Lower lobe of right lung (tissue), 2 donors: ENCODE measurements around the gene PCSK5. TPM values are rescaled to one million over a fixed set of nuclear protein-coding genes. Genes with fewer than 3 reads are reported as not detected.

Source experiments
- ATAC-seq, 2 donors: fragments of 200-7000 bp; cut with Tn5 transposase; one replicate each; pipeline ENCODE4 v1.9.1; 2020 to 2022; ENCODE audit warnings: mild to moderate bottlenecking in 2 of 2, moderate library complexity in 2 of 2
- DNase-seq: peaks from one replicate; pipeline ENCODE4 v3.0.0-alpha.2; 2020
- H3K27ac ChIP-seq: fragments of 200-600 bp; one replicate; pipeline ENCODE4 v1.8.0; 2022
- H3K27me3 ChIP-seq: fragments of 200-600 bp; one replicate; pipeline ENCODE4 v1.8.0; 2022; ENCODE audit warnings: low read depth
- H3K36me3 ChIP-seq: fragments of 200-600 bp; one replicate; pipeline ENCODE4 v1.8.0; 2022; ENCODE audit warnings: mild to moderate bottlenecking
- H3K4me1 ChIP-seq: fragments of 200-600 bp; one replicate; pipeline ENCODE4 v1.8.0; 2022
- H3K4me3 ChIP-seq: fragments of 200-600 bp; one replicate; pipeline ENCODE4 v1.8.0; 2022; ENCODE audit warnings: mild to moderate bottlenecking
- H3K9me3 ChIP-seq: fragments of 200-600 bp; one replicate; pipeline ENCODE4 v1.8.0; 2022
- intact Hi-C: fragments of 100-400 bp; cut with DNase I; formaldehyde crosslinking; loops from one replicate; pipeline ENCODE4 v1.11.0; 2022
- total RNA-seq: library from RNA; stranded (reverse); fragmentation: NEBNext Ultra II Directional; extraction: Animal tissue kit (Norgen Biotek cat#: 25700); gene quantifications from one replicate; pipeline ENCODE4 v1.2.1, GENCODE V29; 2021
- TF ChIP-seq, protein P1 (sequence below): fragments of 200-600 bp; IDR thresholded peaks from one replicate; pipeline ENCODE4 v1.8.0; 2022; ENCODE audit warnings: antibody characterized with exemption, mild to moderate bottlenecking
- donor health status: DM: no; HTN: yes; CAD: no; lungs with severe emphysema.

The PCSK5 gene
- total RNA-seq, 1 donor from 2014 or later: 18.1 TPM

DNA sequence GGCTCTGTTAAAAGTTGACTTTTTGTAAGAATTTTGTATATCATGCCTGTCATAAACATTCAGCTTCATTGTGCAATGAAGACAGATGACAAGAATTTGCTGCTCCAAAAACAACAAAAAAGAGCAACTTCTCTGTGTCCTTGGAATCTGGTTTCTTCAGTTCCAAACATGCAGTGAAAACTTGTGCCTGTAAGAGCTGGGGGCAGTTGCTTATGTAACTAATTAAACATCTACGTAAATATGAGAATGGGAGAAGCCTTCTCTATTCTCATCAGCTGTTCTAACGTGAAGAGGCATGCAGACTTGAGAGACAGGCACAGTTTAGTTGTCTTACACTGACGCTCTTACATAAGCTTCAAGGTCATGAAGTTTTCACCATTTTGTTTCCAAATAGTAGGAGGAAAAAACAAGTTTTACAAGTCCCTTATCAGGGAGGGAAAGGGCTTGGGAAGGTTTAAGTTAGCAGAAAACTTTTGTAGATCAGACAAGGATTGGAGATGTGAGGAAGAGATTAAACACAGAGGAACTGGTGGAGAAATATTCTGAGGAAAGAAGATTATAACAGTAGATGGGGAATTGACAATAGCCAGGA is 333.4 kb downstream of the PCSK5 start:
- Histone ChIP-seq H3K36me3 (no peaks in the 10 kb centered on the region), H3K4me3 (no peak overlapping the region), H3K9me3 (no peaks in the 10 kb centered on the region), H3K27me3 (no peaks in the 10 kb centered on the region), H3K27ac (peak overlapping the region; percentile 33), H3K4me1 (no peaks in the 10 kb centered on the region)
- DNase-seq (no peak), ATAC-seq (no peak)
- intact Hi-C loops: no loop called here
- TF ChIP-seq, protein P1, sequence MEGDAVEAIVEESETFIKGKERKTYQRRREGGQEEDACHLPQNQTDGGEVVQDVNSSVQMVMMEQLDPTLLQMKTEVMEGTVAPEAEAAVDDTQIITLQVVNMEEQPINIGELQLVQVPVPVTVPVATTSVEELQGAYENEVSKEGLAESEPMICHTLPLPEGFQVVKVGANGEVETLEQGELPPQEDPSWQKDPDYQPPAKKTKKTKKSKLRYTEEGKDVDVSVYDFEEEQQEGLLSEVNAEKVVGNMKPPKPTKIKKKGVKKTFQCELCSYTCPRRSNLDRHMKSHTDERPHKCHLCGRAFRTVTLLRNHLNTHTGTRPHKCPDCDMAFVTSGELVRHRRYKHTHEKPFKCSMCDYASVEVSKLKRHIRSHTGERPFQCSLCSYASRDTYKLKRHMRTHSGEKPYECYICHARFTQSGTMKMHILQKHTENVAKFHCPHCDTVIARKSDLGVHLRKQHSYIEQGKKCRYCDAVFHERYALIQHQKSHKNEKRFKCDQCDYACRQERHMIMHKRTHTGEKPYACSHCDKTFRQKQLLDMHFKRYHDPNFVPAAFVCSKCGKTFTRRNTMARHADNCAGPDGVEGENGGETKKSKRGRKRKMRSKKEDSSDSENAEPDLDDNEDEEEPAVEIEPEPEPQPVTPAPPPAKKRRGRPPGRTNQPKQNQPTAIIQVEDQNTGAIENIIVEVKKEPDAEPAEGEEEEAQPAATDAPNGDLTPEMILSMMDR: no peak

DNA sequence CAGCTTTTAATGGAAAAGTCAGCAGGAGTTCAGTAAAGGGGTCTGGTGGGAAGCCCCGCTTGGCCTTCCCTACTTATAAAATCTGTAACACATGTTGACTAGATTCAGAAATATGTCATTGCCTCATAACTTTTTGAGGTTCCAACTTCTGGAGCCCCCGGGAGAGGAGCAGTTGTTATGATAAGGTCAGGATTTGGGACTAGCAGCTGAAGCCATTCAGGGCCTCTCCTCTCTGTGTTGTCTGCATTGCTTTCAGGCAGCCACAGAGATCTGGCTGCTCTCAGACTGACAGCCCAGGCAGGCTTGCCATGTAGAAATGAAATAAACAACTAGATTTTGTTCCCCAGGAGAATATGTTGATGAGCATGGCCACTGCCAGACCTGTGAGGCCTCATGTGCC is 336.7 kb downstream of the PCSK5 start:
- no peaks in the 10 kb centered on the region for H3K4me1 ChIP-seq
- DNase-seq (no peak), ATAC-seq (no peak)
- H3K9me3 ChIP-seq: no peaks in the 10 kb centered on the region
- no peak overlapping the region for H3K27ac ChIP-seq
- H3K4me3 ChIP-seq: no peak overlapping the region
- TF ChIP-seq, protein P1: no peak
- H3K27me3 ChIP-seq: no peaks in the 10 kb centered on the region
- intact Hi-C loops: no loop called here
- H3K36me3 ChIP-seq: no peaks in the 10 kb centered on the region

DNA sequence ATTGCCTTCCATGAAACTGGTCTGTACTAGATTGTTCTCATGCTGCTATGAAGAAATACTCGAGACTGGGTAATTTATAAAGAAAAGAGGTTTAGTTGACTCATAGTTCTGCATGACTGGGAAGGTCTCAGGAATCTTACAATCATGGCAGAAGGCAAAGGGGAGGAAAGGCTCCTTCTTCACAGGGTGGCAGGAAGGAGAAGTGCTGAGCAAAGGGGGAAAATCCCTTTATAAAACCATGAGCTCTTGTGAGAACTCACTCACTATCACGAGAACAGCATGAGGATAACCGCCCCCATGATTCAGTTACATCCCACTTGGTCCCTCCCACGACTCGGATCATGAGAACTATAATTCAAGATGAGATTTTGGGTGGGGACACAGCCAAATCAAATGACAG is 340.5 kb downstream of the PCSK5 start:
- TF ChIP-seq, protein P1: no peak

DNA sequence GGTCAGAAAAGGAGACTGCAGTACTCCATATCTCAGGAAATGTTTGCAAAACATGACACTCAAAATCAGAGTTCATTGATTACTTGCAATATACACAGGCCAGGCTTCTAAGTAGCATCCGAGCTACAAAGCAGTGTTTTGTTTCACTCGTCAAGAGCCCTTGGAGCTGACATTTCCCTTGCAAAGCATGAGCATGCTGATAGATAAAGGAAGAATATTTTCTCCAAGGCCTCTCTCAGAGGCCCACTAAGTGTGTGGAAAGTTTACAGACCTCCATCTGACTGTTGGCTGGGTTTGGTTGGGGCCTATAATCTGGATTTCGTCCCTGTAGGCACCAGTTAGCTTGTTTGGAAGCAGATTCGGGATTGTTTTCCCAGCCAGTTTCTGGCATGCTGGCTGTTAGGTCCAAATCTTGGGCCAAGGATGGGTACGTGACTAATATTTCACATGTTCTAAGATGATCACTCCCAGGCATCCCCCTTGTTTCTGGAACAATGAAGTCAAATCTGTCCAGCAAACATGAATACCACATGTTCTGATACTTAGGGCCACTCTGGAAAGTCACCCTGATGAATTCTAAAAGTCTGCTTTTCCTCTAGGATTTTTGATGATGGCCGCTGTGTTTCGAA is 342.5 kb downstream of the PCSK5 start:
- DNase-seq (no peak), ATAC-seq (no peak)
- intact Hi-C loops: no loop called here
- TF ChIP-seq, protein P1: no peak
- Histone ChIP-seq H3K9me3 (no peaks in the 10 kb centered on the region), H3K27ac (no peak overlapping the region), H3K4me3 (no peak overlapping the region), H3K36me3 (no peaks in the 10 kb centered on the region), H3K27me3 (no peaks in the 10 kb centered on the region), H3K4me1 (no peaks in the 10 kb centered on the region)

More for the DNA sequence above, 340.5 kb downstream of the PCSK5 start:
- DNase-seq (no peak), ATAC-seq (no peak)
- no peaks in the 10 kb centered on the region for H3K9me3 ChIP-seq
- H3K4me3 ChIP-seq: no peak overlapping the region
- no peaks in the 10 kb centered on the region for H3K4me1 ChIP-seq
- H3K36me3 ChIP-seq: no peaks in the 10 kb centered on the region
- no peak overlapping the region for H3K27ac ChIP-seq
- H3K27me3 ChIP-seq: no peaks in the 10 kb centered on the region
- intact Hi-C loops: no loop called here

DNA sequence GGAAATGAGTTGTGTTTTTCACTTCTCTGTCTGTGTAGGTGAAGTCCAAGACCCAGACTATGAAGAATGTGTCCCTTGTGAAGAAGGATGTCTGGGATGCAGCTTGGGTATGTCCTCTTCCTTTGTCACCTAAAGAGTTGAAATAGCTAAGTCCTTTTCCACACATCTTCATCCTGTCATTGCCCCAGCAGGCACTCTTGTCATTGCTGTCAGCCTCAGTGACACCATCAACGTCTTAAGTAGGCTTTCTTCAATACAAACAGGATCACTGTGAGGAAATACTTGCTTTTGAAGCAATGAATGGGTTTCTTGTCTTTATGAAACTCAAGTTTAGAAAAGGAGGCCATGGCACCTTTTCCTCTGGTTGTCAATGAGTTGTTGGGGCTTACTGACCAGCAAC is 350.1 kb downstream of the PCSK5 start:
- no peaks in the 10 kb centered on the region for H3K27me3 ChIP-seq
- no peaks in the 10 kb centered on the region for H3K36me3 ChIP-seq
- no peak for DNase-seq
- intact Hi-C loops: no loop called here
- no peak for ATAC-seq
- no peak overlapping the region for H3K4me3 ChIP-seq
- no peak overlapping the region for H3K27ac ChIP-seq
- TF ChIP-seq, protein P1: no peak
- H3K9me3 ChIP-seq: no peaks in the 10 kb centered on the region
- H3K4me1 ChIP-seq: no peaks in the 10 kb centered on the region
